ENCODE results near the gene MAPKAPK2. TPM values are rescaled to one million over a fixed set of nuclear protein-coding genes. Genes with fewer than 3 reads are reported as not detected.
A peak's percentile ranks its signal among the peaks of the same experiment; 100 is the strongest.

The MAPKAPK2 gene
- total and polyA plus RNA-seq, 2 experiments from 2014 or later: 7.5 to 63.3 TPM

DNA sequence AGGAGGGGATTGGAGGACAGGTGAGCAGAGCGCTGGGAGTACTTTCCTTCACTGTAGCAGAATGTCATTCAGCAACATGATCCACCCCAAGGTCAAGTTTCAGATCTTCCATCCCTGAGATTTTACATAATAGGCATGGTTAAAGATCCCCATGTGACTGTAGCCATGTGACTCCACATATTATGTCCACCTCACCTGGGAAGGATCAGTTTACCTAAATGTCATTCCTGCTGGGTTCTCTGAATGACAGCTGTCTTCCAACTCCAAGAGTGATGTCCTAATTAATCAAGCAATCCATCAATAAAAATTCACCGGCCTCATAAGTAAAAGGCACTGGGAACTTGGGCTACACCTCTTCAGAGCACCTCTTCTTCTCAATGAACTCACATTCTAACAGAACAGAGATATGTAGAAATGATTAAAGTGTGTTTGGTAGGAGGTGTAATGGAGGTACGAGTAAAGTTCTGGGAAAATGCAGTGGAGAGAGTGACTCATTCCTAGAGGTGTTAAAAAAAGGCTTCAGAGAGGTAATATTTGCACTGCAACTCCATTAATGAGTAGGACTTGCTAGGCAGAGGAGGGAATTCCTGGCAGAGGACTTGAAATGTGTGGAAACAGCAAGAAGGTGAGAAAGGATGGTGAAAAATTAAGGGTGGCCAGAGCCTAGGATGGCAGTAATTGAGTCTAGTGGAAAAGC is 22.2 kb upstream of the MAPKAPK2 start:
- in situ Hi-C loops (cut with MboI): no loop called here

DNA sequence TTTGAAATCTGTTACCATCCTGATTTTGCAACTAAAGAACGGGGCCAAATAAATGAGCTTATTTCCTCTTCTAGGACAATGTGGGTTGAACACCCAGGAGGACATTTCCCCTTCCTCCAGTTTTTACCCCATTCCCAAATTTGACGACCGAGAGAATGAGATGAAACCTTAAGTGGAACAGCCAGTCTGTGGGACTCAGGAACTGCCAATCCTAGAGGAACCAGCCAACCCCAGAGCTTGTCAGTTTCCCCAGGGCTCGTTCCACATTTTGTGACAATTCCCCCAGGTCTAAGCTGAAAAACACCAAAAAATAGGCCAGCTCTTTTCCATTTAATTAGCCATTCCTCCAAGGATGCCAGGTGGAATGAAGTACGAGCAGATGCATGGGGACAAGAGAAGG is 21.3 kb upstream of the MAPKAPK2 start:
- in situ Hi-C loops (cut with MboI): no loop called here
- no peak overlapping the region for H3K4me3 ChIP-seq
- 0 out of 2 replicates have a peak, but pooled peaks cover 6% of the 10 kb centered on the region for H3F3A ChIP-seq (ENCODE audit: insufficient read depth)

More for the DNA sequence above, 22.2 kb upstream of the MAPKAPK2 start:
- Histone ChIP-seq H3F3A (ENCODE audit: insufficient read depth) (peaks cover 6% of the 10 kb centered on the region; the same call in 1 of the 2 replicates), H3K79me2 (ENCODE audit: insufficient read depth) (no peaks in the 10 kb centered on the region), H3K27me3 (replicated peaks; ENCODE audit: insufficient read depth) (no peaks in the 10 kb centered on the region; the same call in 1 of the 2 replicates), H3K4me2 (ENCODE audit: unreplicated experiment) (no peak overlapping the region), H3K4me3 (no peak overlapping the region), H3K27ac (no peak overlapping the region), H3K9ac (no peak overlapping the region), H3K36me3 (ENCODE audit: low read depth) (no peaks in the 10 kb centered on the region), H4K20me1 (ENCODE audit: insufficient read depth) (no peaks in the 10 kb centered on the region), H3K9me3 (ENCODE audit: low read depth) (no peaks in the 10 kb centered on the region), H2AFZ (no peak overlapping the region), H3K9me2 (ENCODE audit: insufficient read depth) (no peaks in the 10 kb centered on the region), H3K4me1 (ENCODE audit: insufficient read depth) (no peaks in the 10 kb centered on the region)
- no peak for TF ChIP-seq EZH2phosphoT487 (IDR thresholded peaks at IDR 0.05; ENCODE audit: insufficient read depth, low read depth)
- TF ChIP-seq EZH2 (IDR thresholded peaks at IDR 0.05; ENCODE audit: insufficient read depth, poor library complexity, severe bottlenecking): no peak
- DNase-seq: no peak
- 60 to 64% methylated on average over 3 of the region's 3 CpGs for WGBS, 2 experiments (ENCODE audit: low coverage in 1 of 2, low lambda C conversion rate in 2 of 2, missing lambda C conversion rate in 2 of 2)

DNA sequence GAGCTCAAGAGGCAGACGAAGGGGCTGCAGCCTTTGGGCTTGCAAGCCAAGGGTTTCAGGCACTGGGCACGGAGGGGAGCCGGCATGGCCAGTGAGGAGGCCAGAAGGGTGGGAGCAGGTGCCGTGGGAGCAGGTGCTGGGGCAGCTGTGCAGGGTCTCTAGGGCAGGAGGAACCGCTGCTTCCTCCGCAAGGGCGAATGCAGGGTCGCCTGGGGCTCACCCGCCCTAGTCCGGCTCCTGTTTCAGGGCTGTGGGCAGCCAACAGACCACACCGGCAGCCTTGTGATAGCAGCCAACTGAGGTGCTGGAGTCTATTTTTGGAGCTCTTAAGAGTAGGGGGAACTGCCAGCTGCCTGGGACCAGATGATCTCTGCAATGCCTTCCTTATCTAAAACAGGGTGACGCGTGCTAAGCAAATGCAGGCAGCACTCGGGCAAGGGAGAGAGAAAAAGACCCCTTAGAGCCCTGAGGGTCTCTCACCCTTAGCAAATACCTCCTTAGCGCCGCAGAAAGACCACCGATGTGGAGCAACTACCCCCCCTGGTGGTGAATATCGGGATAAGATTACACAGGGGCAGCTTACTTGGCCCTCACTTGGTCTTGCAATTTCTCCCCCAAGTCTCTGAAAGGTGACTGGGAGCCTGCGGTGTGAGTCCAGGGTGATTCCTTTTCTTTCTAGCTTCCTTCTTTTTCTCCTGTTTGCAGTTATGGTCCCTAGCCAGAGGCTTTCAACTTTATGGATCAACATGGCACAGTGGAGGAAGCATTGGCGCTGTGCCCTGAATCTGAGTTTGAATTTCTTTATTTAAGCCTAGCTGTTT is 20.7 kb upstream of the MAPKAPK2 start:
- H3F3A ChIP-seq (ENCODE audit: insufficient read depth): 0 out of 2 replicates have a peak, but pooled peaks cover 6% of the 10 kb centered on the region
- no peaks in the 10 kb centered on the region for H3K9me2 ChIP-seq (ENCODE audit: insufficient read depth)
- no peaks in the 10 kb centered on the region; the same call in 1 of the 2 replicates for H3K27me3 ChIP-seq (replicated peaks; ENCODE audit: insufficient read depth)
- no peaks in the 10 kb centered on the region for H3K4me1 ChIP-seq (ENCODE audit: insufficient read depth)
- no peaks in the 10 kb centered on the region for H3K9me3 ChIP-seq (ENCODE audit: low read depth)
- no peak for TF ChIP-seq EZH2phosphoT487 (IDR thresholded peaks at IDR 0.05; ENCODE audit: insufficient read depth, low read depth)
- no peak for TF ChIP-seq EZH2 (IDR thresholded peaks at IDR 0.05; ENCODE audit: insufficient read depth, poor library complexity, severe bottlenecking)
- H3K79me2 ChIP-seq (ENCODE audit: insufficient read depth): no peaks in the 10 kb centered on the region
- in situ Hi-C loops (cut with MboI): no loop called here
- H2AFZ ChIP-seq: peak overlapping the region; percentile 44; the same call in 1 of the 2 replicates
- WGBS, 2 experiments (ENCODE audit: low coverage in 1 of 2, low lambda C conversion rate in 2 of 2, missing lambda C conversion rate in 2 of 2): 12 to 14% methylated on average over 19 to 20 of the region's 20 CpGs
- H3K27ac ChIP-seq: no peak overlapping the region
- no peak overlapping the region for H3K9ac ChIP-seq
- DNase-seq: peak; percentile 66
- H3K4me3 ChIP-seq: peak overlapping the region; percentile 40; the same call in 1 of the 2 replicates
- no peaks in the 10 kb centered on the region for H4K20me1 ChIP-seq (ENCODE audit: insufficient read depth)
- H3K36me3 ChIP-seq (ENCODE audit: low read depth): no peaks in the 10 kb centered on the region
- peak overlapping the region; percentile 50 for H3K4me2 ChIP-seq (ENCODE audit: unreplicated experiment)

More for the DNA sequence above, 21.3 kb upstream of the MAPKAPK2 start:
- H3K4me1 ChIP-seq (ENCODE audit: insufficient read depth): no peaks in the 10 kb centered on the region
- no peak for DNase-seq
- no peak overlapping the region for H3K9ac ChIP-seq
- no peak for TF ChIP-seq EZH2phosphoT487 (IDR thresholded peaks at IDR 0.05; ENCODE audit: insufficient read depth, low read depth)
- TF ChIP-seq EZH2 (IDR thresholded peaks at IDR 0.05; ENCODE audit: insufficient read depth, poor library complexity, severe bottlenecking): no peak
- H3K4me2 ChIP-seq (ENCODE audit: unreplicated experiment): no peak overlapping the region
- no peaks in the 10 kb centered on the region for H3K9me3 ChIP-seq (ENCODE audit: low read depth)
- no peak overlapping the region for H2AFZ ChIP-seq
- H3K36me3 ChIP-seq (ENCODE audit: low read depth): no peaks in the 10 kb centered on the region
- no peaks in the 10 kb centered on the region; the same call in 1 of the 2 replicates for H3K27me3 ChIP-seq (replicated peaks; ENCODE audit: insufficient read depth)
- H3K9me2 ChIP-seq (ENCODE audit: insufficient read depth): no peaks in the 10 kb centered on the region
- 28 to 33% methylated on average over 5 of the region's 5 CpGs for WGBS, 2 experiments (ENCODE audit: low coverage in 1 of 2, low lambda C conversion rate in 2 of 2, missing lambda C conversion rate in 2 of 2)
- no peak overlapping the region for H3K27ac ChIP-seq
- no peaks in the 10 kb centered on the region for H4K20me1 ChIP-seq (ENCODE audit: insufficient read depth)
- H3K79me2 ChIP-seq (ENCODE audit: insufficient read depth): no peaks in the 10 kb centered on the region

DNA sequence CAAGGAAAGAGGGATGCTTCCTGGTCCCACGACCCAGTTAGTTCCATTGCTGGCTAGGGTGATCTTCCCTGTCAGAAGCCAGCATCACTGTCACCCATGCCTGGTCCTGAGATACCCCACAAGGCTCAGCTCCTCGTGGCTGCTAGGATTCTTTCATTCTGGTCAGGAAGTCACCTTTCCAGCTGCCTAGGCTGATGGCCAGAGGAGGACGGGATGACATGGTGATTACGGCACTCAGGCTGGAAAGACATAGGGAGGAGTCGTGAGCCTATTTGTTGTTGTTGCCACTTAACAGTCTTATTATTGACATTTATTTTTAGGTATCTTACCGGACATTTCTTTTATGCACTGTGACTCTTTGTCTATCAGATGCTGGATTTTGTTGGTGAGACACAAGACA is 20.0 kb upstream of the MAPKAPK2 start:
- in situ Hi-C loops (cut with MboI): no loop called here
- no peaks in the 10 kb centered on the region for H3K79me2 ChIP-seq (ENCODE audit: insufficient read depth)
- H3K9me3 ChIP-seq (ENCODE audit: low read depth): no peaks in the 10 kb centered on the region
- no peak overlapping the region for H3K9ac ChIP-seq
- no peaks in the 10 kb centered on the region; the same call in 1 of the 2 replicates for H3K27me3 ChIP-seq (replicated peaks; ENCODE audit: insufficient read depth)
- no peak overlapping the region for H3K4me3 ChIP-seq
- H3K4me1 ChIP-seq (ENCODE audit: insufficient read depth): no peaks in the 10 kb centered on the region
- no peak for DNase-seq
- H3F3A ChIP-seq (ENCODE audit: insufficient read depth): 0 out of 2 replicates have a peak, but pooled peaks cover 6% of the 10 kb centered on the region
- no peak overlapping the region for H3K4me2 ChIP-seq (ENCODE audit: unreplicated experiment)
- no peak overlapping the region for H2AFZ ChIP-seq
- TF ChIP-seq EZH2phosphoT487 (IDR thresholded peaks at IDR 0.05; ENCODE audit: insufficient read depth, low read depth): no peak
- TF ChIP-seq EZH2 (IDR thresholded peaks at IDR 0.05; ENCODE audit: insufficient read depth, poor library complexity, severe bottlenecking): no peak
- no peaks in the 10 kb centered on the region for H3K36me3 ChIP-seq (ENCODE audit: low read depth)
- no peaks in the 10 kb centered on the region for H4K20me1 ChIP-seq (ENCODE audit: insufficient read depth)
- H3K27ac ChIP-seq: no peak overlapping the region
- WGBS, 2 experiments (ENCODE audit: low coverage in 1 of 2, low lambda C conversion rate in 2 of 2, missing lambda C conversion rate in 2 of 2): 46 to 48% methylated on average over 6 of the region's 6 CpGs
- no peaks in the 10 kb centered on the region for H3K9me2 ChIP-seq (ENCODE audit: insufficient read depth)

Data from GM23248 (cell line).